Caco-2 (cell line): ENCODE data around the gene REPS2. TPM values are rescaled to one million over a fixed set of nuclear protein-coding genes. Genes with fewer than 3 reads are reported as not detected.
A peak's percentile ranks its signal among the peaks of the same experiment; 100 is the strongest.

ENCODE experiments used
- BruUV-seq: library from RNA; stranded (reverse); fragments of 400-500 nt; replicated peaks from 2 replicates; lab custom pipeline; 2021; lab: Mats Ljungman, UMichigan
- CTCF ChIA-PET: fragments of 300-600 bp; sonication (Branson Sonifier 250); formaldehyde crosslinking; loops from one replicate; lab custom pipeline; 2022; ENCODE audit warnings: antibody characterized with exemption; lab: Charles Lee
- POLR2A ChIA-PET: fragments of 300-600 bp; sonication (Branson Sonifier 250); formaldehyde crosslinking; loops from one replicate; lab custom pipeline; 2022; ENCODE audit warnings: antibody characterized with exemption; lab: Charles Lee
- DNase-seq, 2 experiments: peaks; one replicate each; pipeline versions ENCODE4 v3.0.0 to v3.0.0-alpha.2; 2020 to 2022
- H3K27me3 ChIP-seq: replicated peaks from 2 replicates; pipeline ENCODE4 v1.6.0; 2011; ENCODE audit warnings: low read length; ENCODE audit not compliant: control insufficient read depth, insufficient read depth
- H3K36me3 ChIP-seq: 2 replicates; pipeline ENCODE4 v1.5.1; 2011; ENCODE audit warnings: low read length; ENCODE audit not compliant: control insufficient read depth, insufficient read depth
- H3K4me1 ChIP-seq: fragments of 250-450 bp; sonication (Bioruptor Pico); 2 replicates; pipeline ENCODE4 v1.5.1; 2020; ENCODE audit warnings: mild to moderate bottlenecking
- H3K4me3 ChIP-seq: 2 replicates; pipeline ENCODE4 v1.5.1; 2011; ENCODE audit warnings: low read depth, mild to moderate bottlenecking, control low read depth, low read length
- H3K9me3 ChIP-seq: fragments of 250-450 bp; sonication (Bioruptor Pico); 2 replicates; pipeline ENCODE4 v1.5.1; 2020; ENCODE audit warnings: mild to moderate bottlenecking, moderate library complexity
- H3K27ac Mint-ChIP-seq: one replicate; pipeline ENCODE4 v1.8.0; 2022; ENCODE audit warnings: mixed read lengths; ENCODE audit not compliant: unreplicated experiment
- H3K27me3 Mint-ChIP-seq: one replicate; pipeline ENCODE4 v1.8.0; 2022; ENCODE audit warnings: mixed read lengths; ENCODE audit not compliant: insufficient read depth, unreplicated experiment
- H3K36me3 Mint-ChIP-seq: one replicate; pipeline ENCODE4 v1.8.0; 2022; ENCODE audit warnings: mild to moderate bottlenecking, mixed read lengths; ENCODE audit not compliant: insufficient read depth, unreplicated experiment
- H3K4me1 Mint-ChIP-seq: one replicate; pipeline ENCODE4 v1.8.0; 2022; ENCODE audit warnings: low read depth, mixed read lengths; ENCODE audit not compliant: unreplicated experiment
- H3K4me3 Mint-ChIP-seq: one replicate; pipeline ENCODE4 v1.8.0; 2022; ENCODE audit warnings: mild to moderate bottlenecking, moderate library complexity, mixed read lengths; ENCODE audit not compliant: unreplicated experiment
- H3K9me3 Mint-ChIP-seq: one replicate; pipeline ENCODE4 v1.8.0; 2022; ENCODE audit warnings: mixed read lengths; ENCODE audit not compliant: unreplicated experiment
- intact Hi-C: fragments of 100-400 bp; cut with micrococcal nuclease; formaldehyde crosslinking; loops from one replicate; pipeline ENCODE4 v1.10.0; 2022; ENCODE audit not compliant: unreplicated experiment
- total RNA-seq: library from RNA; stranded (reverse); gene quantifications from 2 replicates; pipeline ENCODE4 v1.2.3, GENCODE V29; 2022
- TF ChIP-seq, protein P1 (sequence below), 2 experiments: fragments of 200-600 bp in 1 of 2; IDR thresholded peaks; 1 replicate in 1 of 2; 2 replicates in 1 of 2; pipeline versions ENCODE4 v1.5.1 to v1.8.0; 2011 to 2022; ENCODE audit warnings: antibody characterized with exemption in 1 of 2, control low read depth in 1 of 2, inconsistent platforms in 1 of 2, low read depth in 1 of 2, low read length in 1 of 2, mild to moderate bottlenecking in 1 of 2, moderate library complexity in 1 of 2; ENCODE audit not compliant: insufficient read depth in 1 of 2, severe bottlenecking in 1 of 2, unreplicated experiment in 1 of 2

REPS2 gene
- total RNA-seq, 1 experiment from 2014 or later: 0.86 TPM

DNA sequence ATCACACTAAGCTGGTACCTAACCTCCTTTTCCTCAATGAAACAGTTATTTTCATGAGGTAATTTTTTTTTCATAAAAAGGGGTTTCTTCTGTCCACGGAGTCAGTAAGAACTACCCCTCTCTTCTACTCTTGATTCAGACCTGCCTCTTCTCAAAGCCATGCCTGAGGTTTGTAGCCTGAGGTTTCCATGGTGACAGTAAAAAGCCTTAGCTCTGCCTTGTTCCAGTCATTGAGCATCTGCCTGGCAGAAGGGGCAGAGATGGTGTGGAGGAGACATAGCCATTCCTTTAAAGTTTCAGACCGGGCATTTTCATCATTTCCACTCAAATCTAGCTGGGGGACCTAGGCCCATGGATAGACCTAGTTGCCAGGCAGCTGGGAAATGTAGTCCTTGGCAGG lies 135.5 kb downstream of the REPS2 start:
- TF ChIP-seq, protein P1, sequence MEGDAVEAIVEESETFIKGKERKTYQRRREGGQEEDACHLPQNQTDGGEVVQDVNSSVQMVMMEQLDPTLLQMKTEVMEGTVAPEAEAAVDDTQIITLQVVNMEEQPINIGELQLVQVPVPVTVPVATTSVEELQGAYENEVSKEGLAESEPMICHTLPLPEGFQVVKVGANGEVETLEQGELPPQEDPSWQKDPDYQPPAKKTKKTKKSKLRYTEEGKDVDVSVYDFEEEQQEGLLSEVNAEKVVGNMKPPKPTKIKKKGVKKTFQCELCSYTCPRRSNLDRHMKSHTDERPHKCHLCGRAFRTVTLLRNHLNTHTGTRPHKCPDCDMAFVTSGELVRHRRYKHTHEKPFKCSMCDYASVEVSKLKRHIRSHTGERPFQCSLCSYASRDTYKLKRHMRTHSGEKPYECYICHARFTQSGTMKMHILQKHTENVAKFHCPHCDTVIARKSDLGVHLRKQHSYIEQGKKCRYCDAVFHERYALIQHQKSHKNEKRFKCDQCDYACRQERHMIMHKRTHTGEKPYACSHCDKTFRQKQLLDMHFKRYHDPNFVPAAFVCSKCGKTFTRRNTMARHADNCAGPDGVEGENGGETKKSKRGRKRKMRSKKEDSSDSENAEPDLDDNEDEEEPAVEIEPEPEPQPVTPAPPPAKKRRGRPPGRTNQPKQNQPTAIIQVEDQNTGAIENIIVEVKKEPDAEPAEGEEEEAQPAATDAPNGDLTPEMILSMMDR (IDR thresholded peaks at IDR 0.05; ENCODE audit: insufficient read depth in 1 of 2, low read depth in 1 of 2, low read length in 1 of 2, severe bottlenecking in 1 of 2, unreplicated experiment in 1 of 2): no peak
- Mint-ChIP-seq H3K27ac (no peak overlapping the region), H3K4me1 (no peaks in the 10 kb centered on the region), H3K4me3 (no peak overlapping the region), H3K9me3 (no peaks in the 10 kb centered on the region), H3K27me3 (peaks cover 21% of the 10 kb centered on the region), H3K36me3 (no peaks in the 10 kb centered on the region)
- Histone ChIP-seq H3K27me3 (no peaks in the 10 kb centered on the region), H3K4me1 (no peaks in the 10 kb centered on the region), H3K9me3 (no peaks in the 10 kb centered on the region), H3K36me3 (no peaks in the 10 kb centered on the region), H3K4me3 (no peak overlapping the region)
- DNase-seq: no peak
- BruUV-seq: no TSS peak
- intact Hi-C loops: no loop called here
- POLR2A ChIA-PET: no interaction called here
- CTCF ChIA-PET: interaction anchor here (1.0 kb wide), 1 partner anchor 199 kb away, joined by 3 read pairs; no protein-coding TSS in a partner anchor

DNA sequence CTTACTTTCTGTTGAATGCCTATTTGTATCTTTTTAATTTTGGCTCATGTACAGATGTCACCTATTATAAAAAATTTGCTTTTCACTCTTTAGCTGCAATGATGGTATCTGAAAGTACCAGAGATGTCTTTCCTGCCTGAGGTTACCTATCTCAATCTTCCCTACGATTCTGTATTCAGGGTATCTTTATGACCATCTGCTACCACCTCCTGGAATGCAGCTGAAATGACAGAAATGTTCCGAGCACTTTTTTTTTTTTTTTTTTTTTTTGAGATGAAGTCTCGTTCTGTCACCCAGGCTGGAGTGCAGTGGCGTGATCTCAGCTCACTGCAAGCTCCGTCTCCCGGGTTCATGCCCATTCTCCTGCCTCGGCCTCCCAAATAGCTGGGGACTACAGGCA lies 136.4 kb downstream of the REPS2 start:
- H3K4me3 Mint-ChIP-seq: no peak overlapping the region
- ChIA-PET POLR2A (no interaction called here), CTCF (interaction anchor here (0.6 to 1.0 kb wide), 2 partner anchors 200 to 509 kb away, joined by 3 read pairs; no protein-coding TSS in a partner anchor)
- Histone ChIP-seq H3K4me1 (no peaks in the 10 kb centered on the region), H3K4me3 (no peak overlapping the region), H3K27me3 (no peaks in the 10 kb centered on the region), H3K9me3 (no peaks in the 10 kb centered on the region), H3K36me3 (no peaks in the 10 kb centered on the region)
- H3K27me3 Mint-ChIP-seq: peaks cover 18% of the 10 kb centered on the region
- no peaks in the 10 kb centered on the region for H3K9me3 Mint-ChIP-seq
- H3K27ac Mint-ChIP-seq: no peak overlapping the region
- no TSS peak for BruUV-seq
- peak in 1 of 2 experiments; percentile 10 for DNase-seq
- H3K4me1 Mint-ChIP-seq: no peaks in the 10 kb centered on the region
- H3K36me3 Mint-ChIP-seq: no peaks in the 10 kb centered on the region
- TF ChIP-seq, protein P1 (IDR thresholded peaks at IDR 0.05; ENCODE audit: insufficient read depth in 1 of 2, low read depth in 1 of 2, low read length in 1 of 2, severe bottlenecking in 1 of 2, unreplicated experiment in 1 of 2): no peak
- intact Hi-C loops: no loop called here

DNA sequence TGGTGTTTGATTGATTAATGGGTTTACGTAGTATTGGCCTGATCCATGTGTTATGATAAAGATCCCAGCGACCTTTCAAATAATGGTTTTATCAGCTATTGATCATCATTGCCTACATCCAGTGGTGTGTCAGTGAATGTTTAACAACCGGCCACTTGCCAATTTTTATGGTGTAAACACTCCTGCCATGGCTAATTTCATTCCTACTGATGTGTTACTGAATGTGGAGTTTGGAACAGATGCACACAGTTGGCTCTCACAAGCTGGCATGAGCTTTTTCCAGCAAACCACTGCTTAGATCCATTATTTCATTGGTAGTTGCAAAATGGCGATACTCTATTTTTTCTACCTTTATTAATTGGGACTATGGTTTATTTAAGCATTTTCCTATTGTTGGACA lies 139.9 kb downstream of the REPS2 start:
- BruUV-seq: no TSS peak
- Mint-ChIP-seq H3K4me3 (no peak overlapping the region), H3K9me3 (no peaks in the 10 kb centered on the region), H3K27me3 (peaks cover 8% of the 10 kb centered on the region), H3K27ac (no peak overlapping the region), H3K4me1 (no peaks in the 10 kb centered on the region), H3K36me3 (no peaks in the 10 kb centered on the region)
- Histone ChIP-seq H3K9me3 (no peaks in the 10 kb centered on the region), H3K36me3 (no peaks in the 10 kb centered on the region), H3K4me3 (no peak overlapping the region), H3K4me1 (no peaks in the 10 kb centered on the region), H3K27me3 (no peaks in the 10 kb centered on the region)
- TF ChIP-seq, protein P1 (IDR thresholded peaks at IDR 0.05; ENCODE audit: insufficient read depth in 1 of 2, low read depth in 1 of 2, low read length in 1 of 2, severe bottlenecking in 1 of 2, unreplicated experiment in 1 of 2): no peak
- ChIA-PET POLR2A (no interaction called here), CTCF (no interaction called here)
- intact Hi-C loops: no loop called here
- DNase-seq: no peak
